Skeletal muscle cell (primary cell): ENCODE data around the gene CLIP2.

ENCODE experiments used
- DNase-seq: peaks from one replicate; pipeline ENCODE4 v3.0.0-alpha.2; 2010; ENCODE audit warnings: low read depth
- H3K4me3 ChIP-seq: 2 replicates; pipeline ENCODE4 v1.5.1; 2011; ENCODE audit warnings: low read depth, mild to moderate bottlenecking, control low read depth, low read length, moderate library complexity

Gene CLIP2

DNA sequence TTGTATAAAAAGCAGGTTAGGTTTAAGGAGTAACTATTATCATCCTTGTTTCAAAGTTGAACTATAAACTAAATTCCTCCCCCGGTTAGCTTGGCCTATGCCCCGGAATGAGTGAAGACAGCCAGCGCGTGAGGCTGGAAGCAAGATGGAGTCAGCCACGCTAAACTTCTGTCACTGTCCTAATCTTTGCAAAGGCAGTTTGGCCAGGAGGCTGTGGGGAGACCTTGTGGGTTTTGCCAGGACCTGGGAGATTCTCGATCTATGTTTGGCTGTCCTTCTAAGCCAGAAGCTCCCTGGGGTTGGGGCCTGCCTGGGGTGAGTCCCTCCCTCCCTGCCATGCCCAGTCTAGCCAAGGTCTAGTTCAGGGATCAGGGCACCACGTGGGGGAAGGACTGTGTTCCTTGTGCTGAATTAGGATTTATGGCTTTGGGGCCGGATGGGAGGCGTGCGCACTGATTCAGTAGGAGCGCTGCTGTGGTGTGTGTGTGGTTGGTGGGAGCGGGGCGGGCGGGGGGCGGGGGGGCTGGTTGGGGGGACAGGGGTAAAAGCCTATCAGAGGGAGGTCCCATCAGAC, 163.6 kb downstream of the CLIP2 start:
- DNase-seq: peak; percentile 43
- peak overlapping the region; percentile 71 for H3K4me3 ChIP-seq

- peak within 1 kb of the TSS; percentile 71 for H3K4me3 ChIP-seq
- peak; percentile 50 for DNase-seq
Observed at GRCh38 chr7:74453322-74454011, 164.3 kb downstream of the CLIP2 start, which contains the start of gene GTF2IRD1. GTF2IRD1 (plus strand) TSS chr7:74453906; CDS start chr7:74508081, 54,175 bp downstream.

- DNase-seq: no peak
Observed at GRCh38 chr7:74454021-74454924, 165.1 kb downstream of the CLIP2 start.

DNA sequence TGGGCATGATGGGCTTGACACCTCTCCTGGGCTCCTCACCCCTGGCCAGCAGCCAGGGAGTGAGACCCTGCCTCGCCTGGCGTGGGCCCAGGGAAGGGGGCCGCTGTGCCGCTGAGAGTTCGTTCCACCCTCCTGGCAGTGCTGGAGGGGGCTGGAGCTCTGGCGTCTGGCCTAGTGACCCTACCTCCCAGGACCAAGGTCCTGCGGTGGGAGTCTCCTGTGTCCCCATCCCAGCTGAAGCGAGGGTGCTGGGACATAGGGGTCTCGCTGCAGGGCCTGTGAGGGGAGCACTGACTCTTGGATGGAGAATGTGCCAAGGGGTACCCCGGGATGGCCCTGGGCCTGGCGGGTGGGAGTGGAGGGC, 165.7 kb downstream of the CLIP2 start:
- DNase-seq: no peak
- peak overlapping the region; percentile 71 for H3K4me3 ChIP-seq

More at GRCh38 chr7:74454021-74454924, 165.1 kb downstream of the CLIP2 start:
- H3K4me3 ChIP-seq: peak overlapping the region; percentile 71

- H3K4me3 ChIP-seq: peak overlapping the region; percentile 71
- DNase-seq: no peak
Observed at GRCh38 chr7:74455291-74455804, 166.1 kb downstream of the CLIP2 start.
